Measurements from ENCODE around the gene KCNG4.

KCNG4 gene

DNA sequence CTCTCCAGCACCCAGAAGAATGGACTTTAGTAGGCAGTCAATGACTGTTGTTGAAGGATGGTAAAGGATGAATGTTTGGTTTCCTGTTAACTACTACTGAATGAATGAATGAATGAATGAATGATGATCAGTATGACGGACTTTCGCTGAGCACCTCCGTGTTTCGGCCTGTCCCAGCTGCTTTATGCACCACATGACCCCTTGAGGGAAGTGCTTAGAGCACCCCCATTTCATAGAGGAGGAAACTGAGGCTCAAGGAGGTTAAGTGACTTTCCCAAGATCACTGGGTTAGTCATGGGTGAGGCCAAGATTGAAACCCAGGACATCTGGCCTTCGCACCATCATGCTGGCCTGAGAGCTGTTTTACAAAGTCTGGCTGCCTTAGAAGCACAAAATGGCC lies 6.8 kb downstream of the KCNG4 start:
- no peak for TF ChIP-seq CTCF (IDR thresholded peaks at IDR 0.05)

DNA sequence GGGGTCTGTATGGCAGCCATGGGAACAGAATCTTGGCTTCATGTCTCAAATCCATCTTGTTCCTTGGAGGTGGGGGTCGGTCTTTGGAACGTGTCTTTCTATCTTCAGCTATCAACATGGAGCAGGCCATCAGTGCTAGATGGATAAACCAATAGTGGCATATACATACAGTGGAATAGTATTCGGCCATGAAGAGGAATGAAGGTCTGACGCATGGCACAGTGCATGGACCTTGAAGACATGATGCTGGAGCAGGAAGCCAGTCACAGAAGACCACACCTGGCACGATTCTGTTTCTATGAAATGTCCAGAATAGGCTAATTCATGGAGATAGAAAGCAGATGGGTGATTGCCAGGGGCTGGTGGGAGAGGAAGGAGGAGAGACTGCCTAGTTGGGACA lies 7.8 kb downstream of the KCNG4 start:
- no peak for TF ChIP-seq CTCF (IDR thresholded peaks at IDR 0.05)

DNA sequence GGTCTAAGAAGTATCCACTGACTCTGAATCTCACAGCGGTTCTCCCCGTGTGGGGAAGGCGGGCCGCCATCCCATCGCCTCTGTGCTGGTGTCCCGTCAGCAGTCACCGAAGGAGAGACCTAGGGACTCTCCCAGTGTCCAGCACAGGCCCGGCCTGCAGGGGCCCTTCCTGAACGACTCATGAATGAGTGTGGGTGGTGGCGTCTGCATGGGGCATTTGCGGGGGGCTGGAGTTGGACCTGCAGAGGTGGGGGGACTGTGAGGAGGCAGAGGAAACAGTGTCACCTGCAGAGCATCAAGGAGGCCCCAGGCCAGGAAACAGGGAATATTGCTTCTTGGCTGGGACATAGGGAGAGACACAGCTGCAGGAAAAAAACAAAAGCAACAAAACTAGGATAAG lies 10.3 kb downstream of the KCNG4 start:
- TF ChIP-seq CTCF (IDR thresholded peaks at IDR 0.05), result no peak

DNA sequence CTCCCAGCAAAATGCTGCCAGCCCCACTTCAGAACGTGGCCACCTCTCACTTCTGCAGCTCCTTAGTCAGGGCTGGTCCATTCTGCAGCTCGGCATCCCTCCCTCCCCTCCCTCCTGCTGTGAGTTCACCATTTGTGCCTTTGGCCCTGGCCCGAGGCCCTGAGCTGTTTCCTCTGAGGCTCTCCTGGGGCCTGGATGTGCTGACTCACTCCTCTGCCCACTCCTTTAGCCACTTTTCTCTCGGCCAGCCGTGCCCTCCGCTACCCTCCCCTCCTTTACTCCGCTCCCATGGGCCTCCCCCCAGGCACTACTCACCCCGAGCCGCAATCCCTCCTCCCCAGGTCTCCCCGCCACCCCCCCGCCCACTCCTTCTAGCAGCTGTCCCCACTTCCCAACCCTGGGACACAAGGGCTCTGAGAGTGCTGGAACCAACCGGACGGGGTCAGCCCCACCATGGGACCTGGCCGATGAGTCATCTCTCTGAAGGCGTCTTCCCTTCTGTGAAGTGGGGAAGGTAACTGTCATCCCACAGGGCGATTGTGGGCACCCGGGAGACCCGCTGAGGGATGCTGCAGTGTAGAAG lies 11.5 kb downstream of the KCNG4 start:
- no peak for TF ChIP-seq CTCF (IDR thresholded peaks at IDR 0.05)

- TF ChIP-seq CTCF (IDR thresholded peaks at IDR 0.05), result no peak
These were observed 12.3 kb downstream of the KCNG4 start for GRCh38 chr16:84227548-84227947.

GRCh38 chr16:84226026-84226425 lies 13.8 kb downstream of the KCNG4 start:
- TF ChIP-seq CTCF (IDR thresholded peaks at IDR 0.05), result no peak

- TF ChIP-seq CTCF (IDR thresholded peaks at IDR 0.05), result no peak
These were observed 14.2 kb downstream of the KCNG4 start for GRCh38 chr16:84225571-84225970.

DNA sequence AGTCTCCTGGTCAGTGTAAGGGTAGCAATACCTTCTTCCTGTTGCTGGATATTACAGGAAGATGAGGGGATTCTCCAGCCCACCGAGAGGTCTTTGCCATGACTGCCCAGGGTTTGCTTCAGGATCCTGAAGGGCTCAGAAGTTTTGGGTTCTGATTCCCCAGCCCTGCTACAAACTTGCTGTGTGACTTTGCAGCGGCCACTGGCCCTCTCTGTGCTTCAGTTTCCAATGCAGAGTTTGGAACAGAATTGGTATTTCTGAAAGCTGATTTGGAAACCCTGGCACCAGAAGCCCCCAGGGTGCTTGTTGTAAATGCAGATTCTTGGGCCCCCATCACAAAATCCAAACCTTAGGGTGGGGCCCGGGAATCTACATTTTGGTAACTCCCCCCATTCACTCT lies 14.7 kb downstream of the KCNG4 start:
- TF ChIP-seq CTCF (IDR thresholded peaks at IDR 0.05), result no peak

Measured in LNCAP (cell line).